A549 treated with dexamethasone at 1 μM for 4 hours (cell line): ENCODE measurements around the gene PELI1. TPM values are rescaled to one million over a fixed set of nuclear protein-coding genes. Genes with fewer than 3 reads are reported as not detected.

ENCODE experiments used
- total RNA-seq: library from RNA; stranded (reverse); fragments of 200-300 nt; extraction: Qiagen RNA extraction; gene quantifications from 5 replicates; pipeline ENCODE4 v1.2.3, GENCODE V29; 2022

PELI1 gene, protein sequence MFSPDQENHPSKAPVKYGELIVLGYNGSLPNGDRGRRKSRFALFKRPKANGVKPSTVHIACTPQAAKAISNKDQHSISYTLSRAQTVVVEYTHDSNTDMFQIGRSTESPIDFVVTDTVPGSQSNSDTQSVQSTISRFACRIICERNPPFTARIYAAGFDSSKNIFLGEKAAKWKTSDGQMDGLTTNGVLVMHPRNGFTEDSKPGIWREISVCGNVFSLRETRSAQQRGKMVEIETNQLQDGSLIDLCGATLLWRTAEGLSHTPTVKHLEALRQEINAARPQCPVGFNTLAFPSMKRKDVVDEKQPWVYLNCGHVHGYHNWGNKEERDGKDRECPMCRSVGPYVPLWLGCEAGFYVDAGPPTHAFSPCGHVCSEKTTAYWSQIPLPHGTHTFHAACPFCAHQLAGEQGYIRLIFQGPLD
- 1.0 to 1.8 TPM (median 1.4 TPM) in 5 replicates for total RNA-seq

DNA sequence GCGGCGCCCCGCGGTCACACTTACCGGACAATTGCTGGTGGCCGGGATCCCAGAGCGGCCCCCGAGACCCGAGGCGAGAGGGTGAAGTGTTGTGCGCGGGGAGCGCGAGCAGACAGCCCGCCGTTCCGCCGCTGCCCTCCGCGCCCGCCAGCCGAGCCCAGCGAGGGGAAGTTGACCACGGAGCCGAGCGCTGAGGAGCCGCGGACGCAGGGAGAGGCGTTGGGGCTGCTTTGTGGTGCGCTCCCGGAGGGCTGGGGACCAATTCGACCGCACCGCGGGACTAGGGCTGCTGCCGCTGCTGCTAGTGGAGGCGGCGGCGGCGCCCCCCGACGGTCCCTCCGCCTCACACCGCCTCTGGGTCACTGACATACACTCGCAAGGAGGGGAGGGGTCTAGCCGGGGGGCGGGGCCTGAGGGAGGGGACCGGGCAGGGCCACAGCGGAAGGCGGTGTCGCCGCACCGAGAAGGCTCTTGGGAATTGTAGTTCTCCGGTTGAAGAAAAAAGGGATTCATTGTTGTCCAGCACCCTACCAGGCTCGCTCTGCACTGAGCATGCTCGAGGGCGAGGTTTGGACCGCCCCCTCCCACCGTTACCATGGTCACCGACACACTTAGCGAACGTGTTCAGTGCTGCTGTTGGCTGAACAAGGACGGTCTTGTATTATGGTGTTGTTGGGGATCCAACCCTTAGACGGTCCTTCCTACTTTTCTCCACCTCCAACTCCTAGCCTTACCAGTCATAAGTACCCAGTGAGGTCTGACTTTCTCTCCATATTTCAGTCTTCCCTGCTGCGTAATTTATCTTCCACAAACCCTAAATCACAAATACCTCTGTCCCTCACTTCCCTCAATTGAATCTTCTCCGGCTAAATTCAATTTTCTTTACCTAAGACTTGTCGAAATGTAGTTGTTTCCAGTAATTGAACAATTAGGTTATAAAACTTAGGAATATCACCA, at the start of gene PELI1:
Gene PELI1 (minus strand): TSS at position 364 of the 957 bp plus-strand sequence. CDS start 36,110 bp downstream, outside the sequence.

Other genes starting within 250 kb of the PELI1 start
- gene VPS54, start 125.0 kb downstream of the PELI1 start, total RNA-seq, result 13.9 to 17.4 TPM (median 16.2 TPM) in 5 replicates